Myocyte (in vitro differentiated cells): Measurements from ENCODE around the gene TUBB1. TPM values are rescaled to one million over a fixed set of nuclear protein-coding genes. Genes with fewer than 3 reads are reported as not detected.

Source experiments
- DNase-seq: peaks from one replicate; pipeline ENCODE4 v3.0.0-alpha.2; 2012; ENCODE audit warnings: low read depth
- total RNA-seq: library from RNA; depleted of rRNA; stranded (reverse); fragments of >200 nt; gene quantifications from 2 replicates; pipeline ENCODE4 v1.2.3, GENCODE V29; 2014

TUBB1 gene
- total RNA-seq, 1 donor from 2014 or later = not detected

DNA sequence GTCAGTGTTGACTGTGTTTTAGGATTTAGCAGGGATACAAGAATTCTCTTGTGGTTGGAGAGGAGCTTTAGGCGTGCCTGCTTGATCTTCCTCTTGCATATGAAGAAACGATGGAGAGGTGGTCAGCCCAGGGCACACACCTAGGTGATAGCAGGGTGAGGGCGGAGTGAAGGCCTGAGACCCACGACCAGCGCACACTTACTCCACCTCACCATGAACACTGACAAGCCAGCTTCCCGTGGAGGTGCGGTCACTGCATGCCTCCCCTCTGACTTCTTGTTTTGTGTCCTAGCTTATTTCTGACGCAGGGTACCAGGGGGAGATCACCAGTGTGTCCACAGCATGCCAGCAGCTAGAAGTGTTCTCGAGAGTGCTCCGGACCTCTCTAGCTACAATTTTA, 30.0 kb upstream of the TUBB1 start:
- no peak for DNase-seq

GRCh38 chr20:58990651-58991445, 28.4 kb upstream of the TUBB1 start:
- DNase-seq = no peak

- DNase-seq = no peak
These were observed 27.5 kb upstream of the TUBB1 start for GRCh38 chr20:58991715-58992114.

- DNase-seq = no peak
These were observed 26.3 kb upstream of the TUBB1 start for GRCh38 chr20:58992911-58993310.

- no peak for DNase-seq
These were observed 25.6 kb upstream of the TUBB1 start for GRCh38 chr20:58993332-58994248.

- no peak for DNase-seq
These were observed 24.7 kb upstream of the TUBB1 start for GRCh38 chr20:58994390-58995159.

- no peak for DNase-seq
These were observed 23.6 kb upstream of the TUBB1 start for GRCh38 chr20:58995461-58996225.

DNA sequence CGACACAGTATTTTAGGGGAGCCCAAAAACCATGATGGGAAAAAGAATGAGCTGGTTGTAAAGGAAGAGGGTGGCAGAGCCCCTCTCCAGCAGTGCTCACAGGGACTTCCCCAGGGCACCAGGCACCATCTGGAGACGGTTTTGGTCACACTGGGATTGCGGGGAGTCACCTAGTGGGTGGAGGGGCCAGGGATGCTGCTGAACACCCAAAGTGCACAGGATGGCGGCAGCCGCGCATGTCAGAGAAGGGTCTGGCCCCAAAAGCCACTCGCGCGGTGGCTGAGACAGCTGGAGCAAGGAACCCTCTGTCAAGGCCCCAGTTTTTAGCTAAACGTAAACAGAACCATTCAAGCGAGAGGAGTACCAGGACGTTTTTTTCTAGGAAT, 23.0 kb upstream of the TUBB1 start:
- DNase-seq = no peak

GRCh38 chr20:58997141-58997770, 22.0 kb upstream of the TUBB1 start:
- no peak for DNase-seq

DNA sequence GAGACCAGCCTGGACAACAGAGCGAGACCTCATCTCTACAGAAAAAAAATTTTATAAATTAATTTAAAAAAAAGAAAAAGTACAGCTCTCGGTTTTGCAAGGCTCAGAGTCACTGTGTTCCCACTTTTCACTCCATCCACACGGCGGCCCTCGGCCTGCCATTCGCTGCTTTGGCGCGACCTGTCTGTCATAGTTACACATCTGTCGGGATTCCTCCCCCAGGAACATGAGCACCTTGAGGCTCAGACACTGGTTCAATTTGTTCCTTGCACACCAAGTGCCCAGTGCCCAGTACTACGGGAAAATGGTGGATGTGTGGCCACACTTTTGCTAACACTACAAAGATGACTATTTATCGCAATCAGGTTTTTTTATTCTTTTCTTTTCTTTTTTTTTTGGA, 20.6 kb upstream of the TUBB1 start:
- DNase-seq = no peak

GRCh38 chr20:59000326-59000725, 18.9 kb upstream of the TUBB1 start:
- DNase-seq = no peak

DNA sequence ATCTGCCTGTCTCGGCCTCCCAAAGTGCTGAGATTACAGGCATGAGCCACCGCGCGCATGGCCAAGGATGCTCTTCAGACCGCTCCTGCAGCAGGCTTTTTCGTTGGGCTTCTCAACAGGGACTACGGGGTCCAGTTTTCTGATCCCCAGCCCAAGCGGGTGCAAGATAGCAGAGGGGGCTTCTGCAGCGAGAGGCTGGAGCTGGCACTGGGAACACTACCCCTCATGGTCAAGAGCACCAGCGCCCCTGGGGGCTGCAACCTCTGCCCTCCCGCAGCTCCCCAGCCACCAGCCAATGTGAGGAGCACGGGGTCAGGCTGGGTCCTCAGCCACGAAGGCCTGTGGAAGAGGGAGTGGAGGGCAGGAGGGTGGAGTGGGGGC, 18.2 kb upstream of the TUBB1 start:
- DNase-seq = no peak

DNA sequence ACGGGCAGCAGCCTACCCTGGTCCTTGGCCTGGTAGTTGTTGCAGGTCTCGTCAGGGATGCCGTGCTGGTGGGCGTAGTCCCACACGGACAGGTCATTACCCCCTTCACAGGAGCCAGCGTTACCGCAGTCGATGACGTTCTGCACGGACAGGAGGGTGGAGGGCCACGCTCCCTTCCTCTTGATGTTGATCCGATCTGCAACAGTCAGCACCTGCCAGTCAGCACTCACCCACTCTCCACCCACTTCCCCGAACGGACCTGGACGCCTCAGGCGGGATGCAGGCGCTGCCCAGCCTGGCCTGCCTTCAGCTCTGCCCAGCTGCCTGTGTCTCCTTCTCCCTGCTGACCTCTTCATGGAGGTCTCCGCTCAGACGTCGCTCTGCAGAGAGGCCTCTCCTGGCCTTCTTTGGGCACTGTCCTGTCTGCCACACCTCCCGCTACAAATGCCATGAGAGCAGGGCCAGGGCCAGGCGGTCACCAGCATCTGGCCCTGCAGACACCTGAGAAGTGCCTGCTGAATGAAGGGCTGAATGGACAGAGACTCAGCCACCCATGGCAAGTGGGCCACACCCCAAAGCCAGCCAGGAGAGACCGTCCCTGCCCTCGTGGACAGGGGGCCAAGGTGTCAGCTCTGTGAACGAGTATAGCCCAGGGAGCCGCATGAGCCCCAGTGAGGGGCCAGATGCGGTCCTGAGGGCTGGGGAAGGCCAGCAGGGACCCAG, 17.6 kb upstream of the TUBB1 start:
- DNase-seq = no peak

DNA sequence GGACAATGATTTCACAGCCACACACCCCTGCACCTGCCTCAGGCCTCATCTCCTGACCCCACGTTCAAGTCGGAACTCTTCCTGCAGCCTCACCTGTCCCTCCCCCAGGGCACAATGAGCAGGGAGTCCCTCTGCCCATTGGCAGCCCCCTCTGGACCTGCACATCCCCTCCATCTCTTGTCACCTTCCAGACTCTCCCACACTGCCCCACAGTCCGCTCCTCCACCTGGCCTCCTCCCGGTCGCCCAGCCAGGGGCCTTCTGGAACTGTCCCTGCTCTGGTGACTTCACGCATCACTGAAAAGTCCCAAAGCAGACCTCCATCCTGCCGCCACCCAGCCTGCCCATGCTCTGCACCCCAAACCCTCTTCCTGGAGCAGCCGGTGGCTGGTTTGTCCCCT, 16.8 kb upstream of the TUBB1 start:
- no peak for DNase-seq

GRCh38 chr20:59002874-59003399, 16.3 kb upstream of the TUBB1 start:
- DNase-seq = no peak

DNA sequence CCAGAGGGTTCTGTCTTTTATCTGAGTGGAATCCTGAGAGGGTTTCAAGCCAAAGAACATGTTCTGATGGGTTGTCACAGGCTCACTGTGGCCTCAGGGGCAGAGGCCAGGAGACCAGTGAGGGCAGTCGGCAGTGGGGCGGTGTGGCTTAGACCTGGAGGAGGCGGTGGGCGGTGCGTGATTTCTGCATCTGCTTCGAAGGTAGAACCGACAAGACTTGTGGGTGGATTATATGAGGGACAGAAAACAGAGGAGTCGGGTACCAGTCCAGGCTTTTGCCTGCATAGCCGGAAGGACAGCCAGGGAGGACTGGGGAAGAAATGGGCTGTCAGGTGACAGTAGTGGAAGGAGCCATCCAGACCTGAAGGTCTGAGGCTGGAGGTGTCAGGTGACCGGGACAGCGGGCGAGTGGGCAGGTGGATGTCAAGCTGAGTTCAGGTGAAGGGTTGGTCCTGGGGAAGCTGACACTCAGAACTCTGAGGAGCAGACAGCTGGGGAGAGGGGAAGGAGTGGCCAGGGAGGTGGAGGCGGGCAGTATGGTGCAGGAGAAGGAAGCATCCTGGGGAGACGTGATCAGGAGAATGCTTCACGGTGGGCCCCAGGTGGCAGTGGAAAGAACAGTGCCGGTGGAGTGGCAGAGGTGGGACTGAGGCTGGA, 15.3 kb upstream of the TUBB1 start:
- DNase-seq = no peak

DNA sequence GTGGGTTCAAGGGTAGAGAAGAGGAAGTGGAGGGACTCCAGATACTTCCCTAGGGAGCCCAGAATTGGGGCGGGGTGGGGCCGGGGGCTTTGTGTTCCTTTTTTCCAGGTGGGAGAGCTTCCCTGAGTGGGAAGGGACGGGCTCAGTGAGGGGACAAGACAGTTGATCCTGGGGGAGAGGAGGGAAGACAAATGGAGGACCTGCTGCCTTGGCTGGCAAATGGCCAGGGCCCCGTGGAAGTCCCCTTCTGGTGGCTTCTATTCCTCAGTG, 14.8 kb upstream of the TUBB1 start:
- DNase-seq = no peak

- no peak for DNase-seq
These were observed 14.3 kb upstream of the TUBB1 start for GRCh38 chr20:59004763-59005522.
